LoVo (cell line): ENCODE data around the gene SMIM34.
"Not testable (repeated sequence)": the region's sequence is repeated elsewhere in the genome, so short reads cannot be mapped to it uniquely, and the experiment has no call there.

Experiments
- DNase-seq: peaks from one replicate; pipeline ENCODE4 v3.0.0-alpha.2; 2016; ENCODE audit warnings: low spot score

The SMIM34 gene, protein sequence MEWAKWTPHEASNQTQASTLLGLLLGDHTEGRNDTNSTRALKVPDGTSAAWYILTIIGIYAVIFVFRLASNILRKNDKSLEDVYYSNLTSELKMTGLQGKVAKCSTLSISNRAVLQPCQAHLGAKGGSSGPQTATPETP

GRCh38 chr21:34423805-34424204, at the start of gene SMIM34:
Gene SMIM34 (minus strand): TSS chr21:34423951. CDS start chr21:34423839, 112 bp downstream.
- not testable (repeated sequence) for DNase-seq

GRCh38 chr21:34467333-34467732, 43.6 kb upstream of the SMIM34 start:
- DNase-seq, result not testable (repeated sequence)

DNA sequence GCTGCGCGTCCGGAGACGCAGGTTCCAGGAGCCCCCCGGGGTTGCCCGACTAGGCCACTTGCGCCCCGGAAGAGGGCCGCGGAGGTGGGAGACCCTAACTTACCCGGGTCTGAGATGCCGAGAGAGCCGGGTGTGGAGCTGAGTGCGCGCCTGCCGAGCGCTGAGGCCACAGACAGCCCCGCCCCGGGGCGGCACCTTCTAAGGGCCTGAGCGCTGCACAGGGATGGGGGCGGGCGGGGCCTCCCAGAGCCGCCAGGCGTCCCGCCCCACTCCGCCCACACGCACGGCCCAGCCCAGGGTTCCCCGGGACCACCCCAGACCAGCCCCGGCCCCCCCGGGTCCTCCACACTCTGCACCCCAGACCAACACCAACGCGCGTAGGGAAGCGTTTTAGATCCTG, 35.7 kb upstream of the SMIM34 start:
- not testable (repeated sequence) for DNase-seq

DNA sequence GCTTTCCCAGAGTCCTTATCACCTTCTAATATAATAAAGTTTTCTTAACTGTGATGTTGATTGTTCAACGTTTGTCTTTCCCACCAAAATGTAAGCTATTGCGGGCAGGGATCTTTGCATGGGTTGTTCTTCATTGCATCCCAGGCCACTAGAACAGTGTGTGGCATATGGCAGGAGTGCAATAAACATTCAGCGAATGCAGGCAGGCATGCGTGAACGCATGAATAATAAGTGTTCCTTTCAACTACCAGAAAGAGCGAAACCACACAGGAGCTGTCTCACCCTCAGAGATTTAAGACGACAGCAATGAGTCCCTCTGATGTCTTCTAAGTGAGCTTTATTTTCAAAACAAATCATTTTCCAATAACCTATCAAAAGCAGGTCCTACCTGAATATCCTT, 34.5 kb upstream of the SMIM34 start:
- not testable (repeated sequence) for DNase-seq

- DNase-seq, result not testable (repeated sequence)
Observed at GRCh38 chr21:34456180-34456579, 32.4 kb upstream of the SMIM34 start.

GRCh38 chr21:34455628-34456027, 31.9 kb upstream of the SMIM34 start:
- DNase-seq, result not testable (repeated sequence)

GRCh38 chr21:34447018-34447417, 23.3 kb upstream of the SMIM34 start:
- not testable (repeated sequence) for DNase-seq

GRCh38 chr21:34443486-34443885, 19.7 kb upstream of the SMIM34 start:
- not testable (repeated sequence) for DNase-seq

- not testable (repeated sequence) for DNase-seq
Observed at GRCh38 chr21:34429710-34430109, 6.0 kb upstream of the SMIM34 start.

- DNase-seq, result not testable (repeated sequence)
Observed at GRCh38 chr21:34428441-34428840, 4.7 kb upstream of the SMIM34 start.

DNA sequence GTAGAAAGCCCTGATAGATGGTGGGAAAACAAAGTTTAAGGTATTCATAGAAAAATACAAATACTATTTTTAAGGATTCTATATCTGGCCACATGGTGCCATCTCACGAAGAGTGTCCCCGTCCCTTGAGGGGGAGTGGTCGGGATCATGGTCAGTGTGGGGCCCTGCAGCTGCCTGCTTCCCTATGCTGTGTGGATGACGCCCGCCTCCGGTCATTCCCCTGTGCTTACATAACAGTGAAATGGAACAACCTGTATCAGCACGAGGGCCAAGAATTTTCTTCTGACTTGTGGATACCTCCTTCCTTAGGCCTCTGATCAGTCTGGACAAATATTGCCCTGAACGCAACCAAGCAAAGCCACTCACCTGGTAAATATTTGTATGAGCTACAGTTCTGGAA, 3.6 kb upstream of the SMIM34 start:
- not testable (repeated sequence) for DNase-seq

DNA sequence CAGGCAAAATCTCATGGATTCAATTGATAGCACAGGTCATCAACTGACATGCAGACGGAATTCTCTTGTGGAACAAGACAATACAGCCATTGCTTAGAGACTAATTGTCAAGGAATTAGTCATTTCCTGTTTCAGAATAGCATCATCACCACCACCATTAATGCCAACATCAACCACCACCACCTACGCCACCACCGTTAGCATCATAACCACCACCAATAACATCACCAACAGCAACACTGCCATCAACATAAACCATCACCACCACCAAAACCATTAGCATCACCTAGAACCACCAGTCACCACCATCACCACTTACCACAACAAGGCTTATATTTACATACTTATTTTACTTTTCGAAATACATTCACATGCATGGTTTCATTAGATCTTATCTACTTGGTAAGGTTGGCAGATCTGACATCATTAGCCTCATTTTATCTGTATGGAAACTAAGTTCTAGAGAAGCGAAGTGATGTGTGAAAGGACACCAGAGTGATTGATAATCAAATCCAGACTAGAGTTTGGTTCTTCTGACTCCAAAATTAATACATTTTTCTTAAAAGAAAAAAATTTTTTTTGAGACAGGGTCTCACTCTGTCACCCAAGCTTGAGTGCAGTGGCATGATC, 6.2 kb downstream of the SMIM34 start:
- DNase-seq, result not testable (repeated sequence)

GRCh38 chr21:34407294-34407693, 16.5 kb downstream of the SMIM34 start:
- not testable (repeated sequence) for DNase-seq

GRCh38 chr21:34406676-34407075, 17.1 kb downstream of the SMIM34 start:
- not testable (repeated sequence) for DNase-seq

- DNase-seq, result not testable (repeated sequence)
Observed at GRCh38 chr21:34406102-34406501, 17.6 kb downstream of the SMIM34 start.

GRCh38 chr21:34405686-34406085, 18.1 kb downstream of the SMIM34 start:
- not testable (repeated sequence) for DNase-seq

DNA sequence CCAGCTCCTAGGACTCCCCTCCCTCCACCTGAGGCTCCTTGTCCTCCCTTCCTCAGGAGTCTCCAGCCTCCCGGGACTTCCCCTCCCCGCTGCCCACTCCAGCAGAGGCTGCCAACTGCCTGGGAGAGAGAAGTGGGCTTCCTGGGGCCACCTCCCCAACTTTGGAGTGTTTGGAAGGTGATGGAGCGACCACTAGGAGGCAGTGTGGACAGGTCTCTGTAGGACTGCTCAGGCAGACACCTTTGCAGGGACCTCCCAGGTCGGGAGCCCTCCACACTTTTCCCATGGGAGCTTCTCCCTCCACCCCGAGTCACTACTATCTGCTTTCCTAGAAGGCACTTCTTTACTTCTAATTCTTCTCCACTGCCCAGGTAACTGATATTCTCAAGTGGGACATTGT, 19.0 kb downstream of the SMIM34 start:
- DNase-seq, result not testable (repeated sequence)

- not testable (repeated sequence) for DNase-seq
Observed at GRCh38 chr21:34400522-34400921, 23.2 kb downstream of the SMIM34 start.

- not testable (repeated sequence) for DNase-seq
Observed at GRCh38 chr21:34383724-34384415, 39.9 kb downstream of the SMIM34 start.

- not testable (repeated sequence) for DNase-seq
Observed at GRCh38 chr21:34383138-34383537, 40.6 kb downstream of the SMIM34 start.

- DNase-seq, result not testable (repeated sequence)
Observed at GRCh38 chr21:34375619-34375972, 48.2 kb downstream of the SMIM34 start.

DNA sequence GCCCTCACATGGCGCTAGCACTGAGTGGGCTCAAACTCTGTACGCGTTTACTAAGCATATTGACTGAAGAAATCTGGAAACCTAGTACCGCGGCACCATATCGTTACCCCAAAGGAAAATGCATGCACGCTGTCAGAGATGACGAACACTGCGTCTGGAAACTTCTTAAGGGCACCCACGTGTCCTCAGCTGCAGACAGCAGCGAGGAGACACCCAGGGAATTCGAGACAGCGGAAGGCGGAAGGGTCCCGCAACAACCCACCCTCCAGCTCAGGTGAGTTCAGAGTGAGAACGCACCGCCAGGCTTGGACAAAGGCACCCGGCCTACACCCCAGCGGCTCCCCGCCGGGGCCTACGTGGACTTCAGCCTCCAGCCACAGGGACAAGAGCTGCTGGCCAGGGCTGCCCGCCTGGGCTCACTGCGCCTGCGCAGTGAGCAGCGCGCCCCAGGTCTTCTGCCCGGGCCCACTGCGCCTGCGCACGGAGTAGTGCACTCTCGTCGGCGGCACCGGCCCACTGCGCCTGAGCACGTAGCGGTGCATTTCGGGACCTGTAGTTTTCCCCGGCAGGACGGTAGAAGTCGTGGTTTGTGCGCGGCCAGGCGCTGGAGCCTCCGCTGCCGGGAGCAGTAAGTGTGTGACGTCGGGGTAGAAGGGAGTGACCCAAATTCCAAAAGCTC, 48.7 kb downstream of the SMIM34 start, which contains the start of gene SMIM11:
SMIM11 (plus strand) TSS at position 568 of the 679 bp plus-strand sequence. CDS start 3,998 bp downstream, outside the sequence.
- not testable (repeated sequence) for DNase-seq
